Peyer's patch (tissue), 4 donors: ENCODE measurements around the gene NDFIP2. TPM values are rescaled to one million over a fixed set of nuclear protein-coding genes. Genes with fewer than 3 reads are reported as not detected.

ENCODE experiments used
- DNase-seq, 3 donors: peaks; one replicate each; pipeline ENCODE4 v3.0.0-alpha.2; 2017 to 2019
- H3K27ac ChIP-seq, 4 donors: fragments of 200-600 bp; sonication (generic); one replicate each; pipeline ENCODE4 v1.5.1; 2016 to 2019
- H3K27me3 ChIP-seq, 2 donors: fragments of 200-600 bp; sonication (generic); one replicate each; pipeline ENCODE4 v1.5.1; 2019
- H3K36me3 ChIP-seq, 3 donors: fragments of 200-600 bp; sonication (generic); one replicate each; pipeline ENCODE4 v1.5.1; 2016 to 2019
- H3K4me1 ChIP-seq, 4 donors: fragments of 200-600 bp; sonication (generic); one replicate each; pipeline ENCODE4 v1.5.1; 2016 to 2019
- H3K4me3 ChIP-seq, 4 donors: fragments of 200-600 bp; sonication (generic); 1 replicate in 3 of 4; 2 replicates in 1 of 4; pipeline ENCODE4 v1.5.1; 2016 to 2019; ENCODE audit warnings: mild to moderate bottlenecking in 1 of 4
- H3K9me3 ChIP-seq, 4 donors: fragments of 200-600 bp; sonication (generic); one replicate each; pipeline ENCODE4 v1.5.1; 2016 to 2019; ENCODE audit warnings: mild to moderate bottlenecking in 1 of 4
- POLR2A ChIP-seq, 2 donors: fragments of 450-650 bp; IDR thresholded peaks; one replicate each; pipeline ENCODE4 v1.5.1; 2017; ENCODE audit warnings: antibody characterized with exemption in 2 of 2, mild to moderate bottlenecking in 2 of 2, moderate library complexity in 2 of 2
- total RNA-seq, 4 donors: library from RNA; depleted of rRNA; stranded (reverse); fragments of >200 nt; gene quantifications; one replicate each; pipeline ENCODE4 v1.1.0, GENCODE V29; 2016
- TF ChIP-seq, protein P1 (sequence below), 6 experiments: fragments of 450-650 bp in 4 of 6; fragments of 200-600 bp in 2 of 6; sonication (generic) in 1 of 6; IDR thresholded peaks; one replicate each; pipeline ENCODE4 v1.5.1; 2017 to 2019; ENCODE audit warnings: antibody characterized with exemption in 6 of 6, mild to moderate bottlenecking in 3 of 6, moderate library complexity in 1 of 6

The NDFIP2 gene
- 100 to 1,000 TPM in 1 of 4 donors, 10 to 100 TPM in 3; 28.1 to 102 (median 59.6) TPM for total RNA-seq

DNA sequence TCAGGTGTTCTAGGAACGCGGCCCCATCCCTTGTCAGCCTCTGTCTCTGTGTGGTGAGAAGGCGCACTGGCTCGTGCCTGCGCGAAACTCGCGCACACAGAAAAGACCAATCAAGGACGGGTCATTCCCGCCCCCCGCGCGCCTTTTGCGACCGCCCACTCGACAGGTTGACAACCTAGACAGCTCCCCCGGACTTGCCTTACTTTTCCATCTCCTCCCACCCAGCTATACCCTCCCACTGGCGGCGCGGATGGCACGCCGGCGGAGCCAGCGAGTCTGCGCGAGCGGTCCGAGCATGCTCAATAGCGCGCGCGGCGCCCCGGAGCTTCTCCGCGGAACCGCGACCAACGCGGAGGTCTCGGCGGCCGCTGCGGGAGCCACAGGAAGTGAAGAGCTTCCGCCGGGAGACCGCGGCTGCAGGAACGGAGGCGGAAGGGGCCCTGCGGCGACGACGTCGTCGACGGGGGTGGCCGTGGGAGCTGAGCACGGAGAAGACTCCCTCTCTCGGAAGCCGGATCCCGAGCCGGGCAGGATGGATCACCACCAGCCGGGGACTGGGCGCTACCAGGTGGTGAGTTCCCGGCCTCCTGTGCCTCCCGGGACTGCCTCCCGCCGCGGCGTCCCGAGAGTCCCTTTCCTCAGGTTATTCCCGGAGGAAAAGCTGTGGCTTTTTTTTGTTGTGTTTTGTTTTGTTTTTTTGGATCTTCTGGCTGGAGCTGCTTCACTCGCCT, at the start of gene NDFIP2:
NDFIP2 (plus strand) TSS at position 202 of the 731 bp plus-strand sequence; CDS start at position 251, 49 bp downstream.
- Histone ChIP-seq H3K4me3 (peak within 1 kb of the TSS; percentile 53 to 76 (median 68)), H3K36me3 (no peaks in the 10 kb centered on the region), H3K27me3 (no peaks in the 10 kb centered on the region), H3K4me1 (peaks cover 0 to 24% (median 2%) of the 10 kb centered on the region in 4 donors), H3K27ac (peak within 1 kb of the TSS; percentile 57 to 92 (median 84)), H3K9me3 (no peaks in the 10 kb centered on the region)
- peak; percentile 58 to 94 (median 92) for DNase-seq
- peak; percentile 84 for TF ChIP-seq POLR2A (IDR thresholded peaks at IDR 0.05)
- TF ChIP-seq, protein P1, sequence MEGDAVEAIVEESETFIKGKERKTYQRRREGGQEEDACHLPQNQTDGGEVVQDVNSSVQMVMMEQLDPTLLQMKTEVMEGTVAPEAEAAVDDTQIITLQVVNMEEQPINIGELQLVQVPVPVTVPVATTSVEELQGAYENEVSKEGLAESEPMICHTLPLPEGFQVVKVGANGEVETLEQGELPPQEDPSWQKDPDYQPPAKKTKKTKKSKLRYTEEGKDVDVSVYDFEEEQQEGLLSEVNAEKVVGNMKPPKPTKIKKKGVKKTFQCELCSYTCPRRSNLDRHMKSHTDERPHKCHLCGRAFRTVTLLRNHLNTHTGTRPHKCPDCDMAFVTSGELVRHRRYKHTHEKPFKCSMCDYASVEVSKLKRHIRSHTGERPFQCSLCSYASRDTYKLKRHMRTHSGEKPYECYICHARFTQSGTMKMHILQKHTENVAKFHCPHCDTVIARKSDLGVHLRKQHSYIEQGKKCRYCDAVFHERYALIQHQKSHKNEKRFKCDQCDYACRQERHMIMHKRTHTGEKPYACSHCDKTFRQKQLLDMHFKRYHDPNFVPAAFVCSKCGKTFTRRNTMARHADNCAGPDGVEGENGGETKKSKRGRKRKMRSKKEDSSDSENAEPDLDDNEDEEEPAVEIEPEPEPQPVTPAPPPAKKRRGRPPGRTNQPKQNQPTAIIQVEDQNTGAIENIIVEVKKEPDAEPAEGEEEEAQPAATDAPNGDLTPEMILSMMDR (IDR thresholded peaks at IDR 0.05): peak in 2 of 6 experiments; percentile 24 to 28

DNA sequence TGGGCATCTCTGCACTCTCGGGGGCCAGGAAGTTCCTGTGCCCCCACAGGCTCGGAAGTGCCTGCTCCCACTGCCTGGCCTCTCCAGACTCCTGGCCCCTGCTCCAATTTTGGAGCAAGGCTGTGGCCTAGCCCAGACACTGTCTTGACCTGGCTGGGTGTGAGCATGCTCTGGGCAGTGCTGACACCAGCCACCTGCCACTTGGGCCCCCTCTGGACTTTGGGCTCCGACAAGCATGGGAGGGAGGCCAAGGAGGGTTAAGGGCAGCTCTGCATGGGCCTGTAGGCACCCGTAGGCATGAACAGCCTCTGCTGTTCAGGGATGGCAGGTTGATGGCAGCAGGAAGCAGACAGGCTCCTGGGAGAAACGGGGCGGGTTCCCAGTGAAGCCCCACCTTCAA, 48.9 kb upstream of the NDFIP2 start:
- no peaks in the 10 kb centered on the region for H3K4me1 ChIP-seq
- no peak for DNase-seq
- no peaks in the 10 kb centered on the region for H3K9me3 ChIP-seq
- H3K4me3 ChIP-seq: no peak overlapping the region
- TF ChIP-seq, protein P1 (IDR thresholded peaks at IDR 0.05): no peak
- no peak for TF ChIP-seq POLR2A (IDR thresholded peaks at IDR 0.05)
- no peaks in the 10 kb centered on the region for H3K27me3 ChIP-seq
- no peaks in the 10 kb centered on the region for H3K36me3 ChIP-seq
- H3K27ac ChIP-seq: no peak overlapping the region

DNA sequence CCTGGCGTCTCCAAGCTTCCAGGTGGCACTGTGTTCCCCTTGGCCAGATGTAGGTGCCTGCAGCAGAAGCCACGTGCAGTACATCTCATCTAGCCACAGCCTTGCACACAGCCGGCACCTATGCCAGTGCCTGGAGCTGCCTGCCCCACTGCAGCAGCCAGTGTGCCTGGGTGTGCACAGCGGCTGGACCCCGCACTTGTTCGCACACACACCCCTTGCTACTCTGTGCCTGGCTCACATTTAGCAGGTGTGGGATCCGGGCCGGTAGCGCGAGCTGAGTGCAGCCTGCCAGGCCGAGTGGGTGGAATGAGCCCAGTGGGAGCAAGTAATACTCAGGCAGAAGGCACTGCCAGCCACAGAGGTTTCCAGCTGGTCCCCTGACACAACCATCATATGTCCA, 48.0 kb upstream of the NDFIP2 start:
- TF ChIP-seq POLR2A (IDR thresholded peaks at IDR 0.05): no peak
- Histone ChIP-seq H3K36me3 (no peaks in the 10 kb centered on the region), H3K9me3 (no peaks in the 10 kb centered on the region), H3K27me3 (no peaks in the 10 kb centered on the region), H3K4me1 (no peaks in the 10 kb centered on the region), H3K27ac (no peak overlapping the region), H3K4me3 (no peak overlapping the region)
- no peak for DNase-seq

- Histone ChIP-seq H3K36me3 (no peaks in the 10 kb centered on the region), H3K4me1 (no peaks in the 10 kb centered on the region), H3K27me3 (no peaks in the 10 kb centered on the region), H3K27ac (no peak overlapping the region), H3K9me3 (no peaks in the 10 kb centered on the region), H3K4me3 (no peak overlapping the region)
- no peak for DNase-seq
- TF ChIP-seq POLR2A (IDR thresholded peaks at IDR 0.05): no peak
- TF ChIP-seq, protein P1 (IDR thresholded peaks at IDR 0.05): no peak
Observed at GRCh38 chr13:79434556-79434955, 46.4 kb upstream of the NDFIP2 start.

- TF ChIP-seq, protein P1 (IDR thresholded peaks at IDR 0.05): no peak
- TF ChIP-seq POLR2A (IDR thresholded peaks at IDR 0.05): no peak
- Histone ChIP-seq H3K4me1 (peaks cover 0 to 2% (median 0%) of the 10 kb centered on the region in 4 donors), H3K27ac (peak overlapping the region in 1 of 4 donors; percentile 40), H3K27me3 (no peaks in the 10 kb centered on the region), H3K36me3 (no peaks in the 10 kb centered on the region), H3K9me3 (no peaks in the 10 kb centered on the region), H3K4me3 (no peak overlapping the region)
- no peak for DNase-seq
Observed at GRCh38 chr13:79435561-79435990, 45.4 kb upstream of the NDFIP2 start.

GRCh38 chr13:79439275-79439674, 41.7 kb upstream of the NDFIP2 start:
- Histone ChIP-seq H3K4me1 (peaks cover 0 to 16% (median 0%) of the 10 kb centered on the region in 4 donors), H3K27ac (no peak overlapping the region), H3K9me3 (no peaks in the 10 kb centered on the region), H3K27me3 (no peaks in the 10 kb centered on the region), H3K36me3 (no peaks in the 10 kb centered on the region), H3K4me3 (no peak overlapping the region)
- DNase-seq: no peak
- no peak for TF ChIP-seq POLR2A (IDR thresholded peaks at IDR 0.05)
- TF ChIP-seq, protein P1 (IDR thresholded peaks at IDR 0.05): no peak
